ENCODE measurements around the gene DCDC1.

The DCDC1 gene

GRCh38 chr11:31369348-31370329 lies at the start of gene DCDC1, which contains the start of gene DNAJC24:
Gene DCDC1, minus strand, starts transcription at chr11:31369739. Its CDS starts 41,459 bp downstream, at chr11:31328280.
Gene DNAJC24, plus strand, starts transcription at chr11:31369860. Its CDS starts 889 bp downstream, at chr11:31370749.
- DNase-seq = peak; percentile 95

- no peak for DNase-seq
These were observed 49.6 kb upstream of the DCDC1 start for GRCh38 chr11:31419138-31419537.

- DNase-seq = no peak
These were observed 48.3 kb upstream of the DCDC1 start for GRCh38 chr11:31417816-31418215.

GRCh38 chr11:31417357-31417756 lies 47.8 kb upstream of the DCDC1 start:
- DNase-seq = peak; percentile 12

- DNase-seq = no peak
These were observed 45.9 kb upstream of the DCDC1 start for GRCh38 chr11:31415435-31415834.

GRCh38 chr11:31414338-31414737 lies 44.8 kb upstream of the DCDC1 start:
- no peak for DNase-seq

- no peak for DNase-seq
These were observed 43.4 kb upstream of the DCDC1 start for GRCh38 chr11:31412946-31413345.

GRCh38 chr11:31408201-31408600 lies 38.7 kb upstream of the DCDC1 start:
- DNase-seq = no peak

- no peak for DNase-seq
These were observed 35.1 kb upstream of the DCDC1 start for GRCh38 chr11:31404614-31405013.

- DNase-seq = peak; percentile 49
These were observed 27.8 kb upstream of the DCDC1 start for GRCh38 chr11:31397239-31397834.

- no peak for DNase-seq
These were observed 17.8 kb upstream of the DCDC1 start for GRCh38 chr11:31387379-31387778.

- DNase-seq = no peak
These were observed 13.6 kb upstream of the DCDC1 start for GRCh38 chr11:31383116-31383515.

- peak; percentile 39 for DNase-seq
These were observed 6.3 kb upstream of the DCDC1 start for GRCh38 chr11:31375879-31376278.

- no peak for DNase-seq
These were observed 2.7 kb downstream of the DCDC1 start for GRCh38 chr11:31366795-31367194.

GRCh38 chr11:31361743-31362142 lies 7.8 kb downstream of the DCDC1 start:
- DNase-seq = no peak

- no peak for DNase-seq
These were observed 13.7 kb downstream of the DCDC1 start for GRCh38 chr11:31355817-31356216.

- peak; percentile 7 for DNase-seq
These were observed 14.4 kb downstream of the DCDC1 start for GRCh38 chr11:31355131-31355530.

- DNase-seq = no peak
These were observed 18.4 kb downstream of the DCDC1 start for GRCh38 chr11:31351168-31351567.

- no peak for DNase-seq
These were observed 28.5 kb downstream of the DCDC1 start for GRCh38 chr11:31340903-31341572.

GRCh38 chr11:31337806-31338205 lies 31.7 kb downstream of the DCDC1 start:
- DNase-seq = no peak

- no peak for DNase-seq
These were observed 40.8 kb downstream of the DCDC1 start for GRCh38 chr11:31328697-31329096.

- DNase-seq = no peak
These were observed 42.1 kb downstream of the DCDC1 start for GRCh38 chr11:31327417-31327816.

GRCh38 chr11:31326470-31327148 lies 42.9 kb downstream of the DCDC1 start:
- no peak for DNase-seq
